Activated CD4-positive, alpha-beta T cell treated with anti-CD3 and anti-CD28 coated beads, Interleukin-2, amount 10 ng/mL, durations not matched to agents 7 days and 5 days (primary cell): ENCODE data around the gene NIPAL3. TPM values are rescaled to one million over a fixed set of nuclear protein-coding genes. Genes with fewer than 3 reads are reported as not detected.
A peak's percentile ranks its signal among the peaks of the same experiment; 100 is the strongest.
"Not testable (repeated sequence)": the region's sequence is repeated elsewhere in the genome, so short reads cannot be mapped to it uniquely, and the experiment has no call there.

Experiments
- CTCF ChIA-PET: fragments of 350-600 bp; sonication (Branson Sonifier 250); formaldehyde crosslinking; loops from one replicate; lab custom pipeline; 2021; ENCODE audit warnings: antibody characterized with exemption; lab: Charles Lee
- POLR2A ChIA-PET: fragments of 350-600 bp; sonication (Branson Sonifier 250); formaldehyde crosslinking; loops from one replicate; lab custom pipeline; 2021; ENCODE audit warnings: antibody characterized with exemption; lab: Charles Lee
- DNase-seq: peaks from one replicate; pipeline ENCODE4 v3.0.0-alpha.2; 2020
- H3K27ac Mint-ChIP-seq: one replicate; pipeline ENCODE4 v1.8.0; 2021; ENCODE audit warnings: mild to moderate bottlenecking, moderate library complexity, mixed read lengths
- H3K27me3 Mint-ChIP-seq: one replicate; pipeline ENCODE4 v1.8.0; 2021; ENCODE audit warnings: mixed read lengths
- H3K36me3 Mint-ChIP-seq: one replicate; pipeline ENCODE4 v1.8.0; 2021; ENCODE audit warnings: low read depth, mixed read lengths
- H3K4me1 Mint-ChIP-seq: one replicate; pipeline ENCODE4 v1.8.0; 2021; ENCODE audit warnings: mixed read lengths
- H3K4me3 Mint-ChIP-seq: one replicate; pipeline ENCODE4 v1.8.0; 2021; ENCODE audit warnings: mild to moderate bottlenecking, moderate library complexity, mixed read lengths
- H3K9me3 Mint-ChIP-seq: one replicate; pipeline ENCODE4 v1.8.0; 2021; ENCODE audit warnings: mixed read lengths
- total RNA-seq, 2 experiments: library from RNA; stranded (reverse); gene quantifications; one replicate each; pipeline ENCODE4 v1.2.3, GENCODE V29; 2021

The NIPAL3 gene
- total RNA-seq, 2 experiments from 2014 or later = 72.8 to 78.1 TPM

- H3K27ac Mint-ChIP-seq = no peak overlapping the region
- DNase-seq = no peak
- peaks cover 72% of the 10 kb centered on the region for H3K36me3 Mint-ChIP-seq
- no peaks in the 10 kb centered on the region for H3K27me3 Mint-ChIP-seq
- no peaks in the 10 kb centered on the region for H3K4me1 Mint-ChIP-seq
- no peaks in the 10 kb centered on the region for H3K9me3 Mint-ChIP-seq
- CTCF ChIA-PET = interaction anchor here (1.0 to 1.6 kb wide), 4 partner anchors 11 to 134 kb away, joined by 3 read pairs; no protein-coding TSS in a partner anchor
- POLR2A ChIA-PET = no interaction called here
- H3K4me3 Mint-ChIP-seq = no peak overlapping the region
These were observed 37.4 kb downstream of the NIPAL3 start for GRCh38 chr1:24452922-24453485.

DNA sequence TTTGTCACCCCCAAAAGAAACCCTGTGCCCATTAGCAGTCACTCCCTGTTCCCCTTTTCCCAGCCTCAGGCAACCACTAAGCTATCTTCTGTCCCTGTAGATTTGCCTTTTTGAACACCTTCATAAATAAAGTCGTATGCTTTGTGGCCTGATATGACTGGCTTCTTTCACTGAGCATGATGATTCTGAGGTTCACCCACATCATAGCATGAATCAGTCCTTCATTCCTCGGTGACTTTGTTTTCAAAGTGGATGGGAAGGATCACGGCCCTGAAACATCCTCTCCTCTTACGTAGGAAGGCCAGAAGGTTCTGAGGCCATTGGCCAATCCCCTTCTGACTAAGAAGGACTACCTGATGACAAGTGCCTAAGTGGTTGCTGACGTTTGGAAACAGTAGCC, 39.1 kb downstream of the NIPAL3 start:
- no peak overlapping the region for H3K27ac Mint-ChIP-seq
- H3K9me3 Mint-ChIP-seq = no peaks in the 10 kb centered on the region
- H3K27me3 Mint-ChIP-seq = no peaks in the 10 kb centered on the region
- no peak overlapping the region for H3K4me3 Mint-ChIP-seq
- H3K36me3 Mint-ChIP-seq = peaks cover 75% of the 10 kb centered on the region
- ChIA-PET POLR2A (no interaction called here), CTCF (interaction anchor here (0.9 to 2.3 kb wide), 3 partner anchors 13 to 39 kb away, joined by 3 to 7 read pairs (median 3); partner anchors contain the start of gene NIPAL3)
- DNase-seq = no peak
- H3K4me1 Mint-ChIP-seq = peaks cover 2% of the 10 kb centered on the region

- peaks cover 4% of the 10 kb centered on the region for H3K9me3 Mint-ChIP-seq
- peaks cover 2% of the 10 kb centered on the region for H3K4me1 Mint-ChIP-seq
- POLR2A ChIA-PET = no interaction called here
- peaks cover 75% of the 10 kb centered on the region for H3K36me3 Mint-ChIP-seq
- DNase-seq = no peak
- CTCF ChIA-PET = interaction anchor here (0.6 to 2.3 kb wide), 4 partner anchors 14 to 80 kb away, joined by 3 to 7 read pairs (median 4); partner anchors contain the start of gene NIPAL3
- H3K27ac Mint-ChIP-seq = no peak overlapping the region
- H3K4me3 Mint-ChIP-seq = no peak overlapping the region
- no peaks in the 10 kb centered on the region for H3K27me3 Mint-ChIP-seq
These were observed 39.7 kb downstream of the NIPAL3 start for GRCh38 chr1:24455272-24455671.

DNA sequence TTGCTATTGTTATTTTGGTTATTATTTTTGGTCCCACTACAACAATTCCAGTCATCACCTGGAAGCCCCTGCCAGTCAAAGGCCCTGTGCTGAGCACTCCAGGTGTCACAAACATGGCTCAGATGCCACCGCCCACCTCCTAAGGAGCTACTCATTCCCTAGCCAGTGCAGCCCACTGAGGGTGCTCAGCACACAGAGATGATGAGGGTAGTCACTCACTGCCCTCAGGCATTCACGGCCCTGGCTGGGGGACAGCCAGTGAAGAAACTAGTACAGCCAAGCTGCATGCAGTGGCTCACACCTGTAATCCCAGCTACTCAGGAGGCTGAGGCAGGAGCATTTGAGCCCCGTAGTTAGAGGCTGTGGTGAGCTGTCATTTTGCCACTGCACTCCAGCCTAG, 42.3 kb downstream of the NIPAL3 start:
- Mint-ChIP-seq H3K9me3 (peaks cover 8% of the 10 kb centered on the region), H3K27me3 (no peaks in the 10 kb centered on the region), H3K27ac (no peak overlapping the region), H3K4me1 (peaks cover 2% of the 10 kb centered on the region), H3K4me3 (no peak overlapping the region), H3K36me3 (peaks cover 74% of the 10 kb centered on the region)
- POLR2A ChIA-PET = no interaction called here
- CTCF ChIA-PET = interaction anchor here (0.5 to 1.5 kb wide), 7 partner anchors 23 to 691 kb away, joined by 3 to 6 read pairs (median 3); no protein-coding TSS in a partner anchor
- DNase-seq = no peak

DNA sequence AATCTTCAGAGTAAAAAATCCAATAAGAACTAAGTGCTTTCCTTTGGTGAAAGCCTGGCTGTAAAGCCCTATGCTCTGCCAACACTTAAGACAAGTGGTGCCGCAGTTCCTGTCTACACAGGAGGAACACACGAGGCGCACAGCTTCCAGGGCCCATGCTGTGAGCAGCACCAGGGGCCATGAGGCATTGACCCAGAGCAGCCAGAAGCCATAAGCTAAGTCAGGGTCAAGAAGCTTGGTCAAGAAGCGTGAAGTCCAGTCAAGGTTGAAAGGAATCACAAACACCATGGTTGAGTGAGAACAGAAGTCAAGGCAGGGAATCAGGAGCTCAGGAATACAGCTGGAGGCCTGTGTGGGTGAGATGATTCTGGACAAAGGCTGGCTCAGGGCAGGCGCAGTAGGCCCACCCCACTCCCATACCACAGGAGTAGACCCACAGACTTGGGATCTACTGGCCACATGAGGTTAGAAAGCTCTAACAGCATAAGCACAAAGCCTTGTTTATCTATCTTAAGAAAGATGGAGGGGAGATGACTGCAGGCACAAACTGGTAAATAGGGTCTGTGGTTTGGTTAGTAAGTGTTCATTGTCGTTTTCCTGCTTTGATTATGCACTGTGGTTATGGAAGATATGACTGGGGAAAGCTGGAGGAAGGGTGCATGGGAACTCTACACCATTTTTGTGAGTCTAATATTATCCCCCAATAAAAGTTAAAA, 44.1 kb downstream of the NIPAL3 start:
- DNase-seq = no peak
- Mint-ChIP-seq H3K4me1 (peaks cover 7% of the 10 kb centered on the region), H3K36me3 (peaks cover 72% of the 10 kb centered on the region), H3K27ac (no peak overlapping the region), H3K4me3 (no peak overlapping the region), H3K27me3 (no peaks in the 10 kb centered on the region), H3K9me3 (peaks cover 8% of the 10 kb centered on the region)
- POLR2A ChIA-PET = no interaction called here
- CTCF ChIA-PET = interaction anchor here (0.7 to 1.5 kb wide), 6 partner anchors 9 to 127 kb away, joined by 3 to 4 read pairs (median 3); partner anchors contain the start of gene NIPAL3

DNA sequence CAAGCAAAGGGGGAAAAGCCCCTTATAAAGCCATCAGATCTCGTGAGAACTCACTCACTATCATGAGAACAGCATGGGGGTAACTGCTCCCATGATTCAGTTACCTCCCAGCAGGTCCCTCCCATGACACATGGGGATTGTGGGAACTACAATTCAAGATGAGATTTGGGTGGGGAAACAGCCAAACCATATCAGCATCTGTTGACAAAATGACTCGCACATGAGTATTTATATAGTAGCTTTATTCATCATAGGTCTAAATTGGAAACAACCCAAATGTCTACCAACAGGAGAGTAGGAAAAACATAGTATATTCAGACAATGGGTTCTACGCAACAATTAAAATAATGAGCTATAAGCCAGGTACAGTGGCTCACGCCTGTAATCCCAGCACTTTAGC, 46.5 kb downstream of the NIPAL3 start:
- DNase-seq, H3K27me3 Mint-ChIP-seq, H3K9me3 Mint-ChIP-seq, H3K4me3 Mint-ChIP-seq, H3K27ac Mint-ChIP-seq: not testable (repeated sequence)
- H3K4me1 Mint-ChIP-seq = peaks cover 23% of the 10 kb centered on the region
- ChIA-PET POLR2A (interaction anchor here (0.6 kb wide), 1 partner anchor 29 kb away, joined by 4 read pairs; no protein-coding TSS in a partner anchor), CTCF (interaction anchor here (1.1 kb wide), 1 partner anchor 14 kb away, joined by 3 read pairs; no protein-coding TSS in a partner anchor)
- peaks cover 76% of the 10 kb centered on the region for H3K36me3 Mint-ChIP-seq

- Mint-ChIP-seq H3K27ac (peak overlapping the region; percentile 79), H3K9me3 (peaks cover 8% of the 10 kb centered on the region), H3K27me3 (no peaks in the 10 kb centered on the region), H3K36me3 (peaks cover 81% of the 10 kb centered on the region), H3K4me3 (no peak overlapping the region), H3K4me1 (peaks cover 23% of the 10 kb centered on the region)
- ChIA-PET CTCF (interaction anchor here (0.7 to 1.4 kb wide), 4 partner anchors 10 to 22 kb away, joined by 3 to 6 read pairs (median 4); no protein-coding TSS in a partner anchor), POLR2A (no interaction called here)
- no peak for DNase-seq
These were observed 48.5 kb downstream of the NIPAL3 start for GRCh38 chr1:24463776-24464735.

DNA sequence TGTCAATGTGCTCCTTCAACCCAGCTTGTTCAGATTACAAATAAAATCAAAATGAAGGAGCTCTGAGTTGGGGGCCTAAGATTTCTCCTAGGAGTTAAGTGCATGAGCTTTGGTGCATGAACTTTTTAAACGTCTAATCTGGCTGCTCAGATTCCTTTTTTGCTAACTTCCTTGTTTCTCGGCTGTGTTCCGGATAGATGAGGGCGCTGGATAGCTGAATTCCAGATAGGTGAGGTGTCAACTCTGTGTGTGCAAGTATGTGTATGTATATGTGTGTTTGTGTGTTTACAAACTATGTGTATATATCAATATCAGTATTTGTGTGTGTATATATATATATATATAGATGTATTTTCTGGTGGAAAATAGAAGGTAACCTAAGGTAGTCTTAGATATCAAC, 49.5 kb downstream of the NIPAL3 start:
- no peak for DNase-seq
- Mint-ChIP-seq H3K4me3 (no peak overlapping the region), H3K4me1 (peaks cover 22% of the 10 kb centered on the region), H3K27ac (no peak overlapping the region), H3K36me3 (peaks cover 80% of the 10 kb centered on the region), H3K9me3 (peaks cover 5% of the 10 kb centered on the region), H3K27me3 (no peaks in the 10 kb centered on the region)
- CTCF ChIA-PET = interaction anchor here (1.4 kb wide), 1 partner anchor 16 kb away, joined by 6 read pairs; no protein-coding TSS in a partner anchor
- POLR2A ChIA-PET = interaction anchor here (0.6 kb wide), 1 partner anchor 177 kb away, joined by 4 read pairs; no protein-coding TSS in a partner anchor

- POLR2A ChIA-PET = no interaction called here
These were observed 50.0 kb downstream of the NIPAL3 start for GRCh38 chr1:24465638-24466037.

GRCh38 chr1:24468685-24469316, 53.2 kb downstream of the NIPAL3 start:
- no peak overlapping the region for H3K4me3 Mint-ChIP-seq
- ChIA-PET POLR2A (no interaction called here), CTCF (interaction anchor here (0.6 to 1.4 kb wide), 3 partner anchors 15 to 519 kb away, joined by 3 to 5 read pairs (median 3); no protein-coding TSS in a partner anchor)
- H3K27me3 Mint-ChIP-seq = no peaks in the 10 kb centered on the region
- no peaks in the 10 kb centered on the region for H3K9me3 Mint-ChIP-seq
- no peak for DNase-seq
- H3K4me1 Mint-ChIP-seq = peaks cover 21% of the 10 kb centered on the region
- H3K27ac Mint-ChIP-seq = no peak overlapping the region
- H3K36me3 Mint-ChIP-seq = peaks cover 70% of the 10 kb centered on the region

More at GRCh38 chr1:24465638-24466037, 50.0 kb downstream of the NIPAL3 start:
- CTCF ChIA-PET = interaction anchor here (1.4 kb wide), 1 partner anchor 16 kb away, joined by 6 read pairs; no protein-coding TSS in a partner anchor
- H3K27me3 Mint-ChIP-seq = no peaks in the 10 kb centered on the region
- peaks cover 1% of the 10 kb centered on the region for H3K9me3 Mint-ChIP-seq
- no peak overlapping the region for H3K4me3 Mint-ChIP-seq
- no peak overlapping the region for H3K27ac Mint-ChIP-seq
- DNase-seq = no peak
- peaks cover 22% of the 10 kb centered on the region for H3K4me1 Mint-ChIP-seq
- peaks cover 78% of the 10 kb centered on the region for H3K36me3 Mint-ChIP-seq

DNA sequence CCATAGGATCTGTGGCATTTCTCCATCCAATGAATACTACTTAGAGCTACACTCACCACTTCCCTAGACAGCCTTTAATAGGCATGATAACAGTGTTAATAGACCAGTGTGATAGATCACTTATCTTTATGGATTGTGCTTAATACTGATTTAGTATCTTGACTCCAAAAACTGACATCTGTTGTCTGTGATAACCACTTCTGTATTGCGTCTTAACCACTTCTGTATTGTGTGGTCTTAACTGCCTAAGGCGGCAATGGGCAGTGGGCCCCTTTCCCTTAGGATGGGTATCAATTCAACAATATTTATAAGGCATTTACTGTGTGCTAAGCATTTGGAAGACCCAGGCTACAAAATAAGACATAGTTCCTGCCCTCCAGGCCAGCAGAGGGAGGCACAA, 55.0 kb downstream of the NIPAL3 start:
- H3K27me3 Mint-ChIP-seq = no peaks in the 10 kb centered on the region
- peaks cover 10% of the 10 kb centered on the region for H3K4me1 Mint-ChIP-seq
- ChIA-PET POLR2A (no interaction called here), CTCF (interaction anchor here (0.7 kb wide), 1 partner anchor 345 kb away, joined by 5 read pairs; no protein-coding TSS in a partner anchor)
- no peak for DNase-seq
- no peaks in the 10 kb centered on the region for H3K9me3 Mint-ChIP-seq
- H3K36me3 Mint-ChIP-seq = peaks cover 54% of the 10 kb centered on the region
- no peak overlapping the region for H3K27ac Mint-ChIP-seq
- H3K4me3 Mint-ChIP-seq = no peak overlapping the region
